GM12875 (cell line): ENCODE measurements around the gene LLPH.

Experiments used
- H3K4me3 ChIP-seq: one replicate; pipeline ENCODE4 v1.5.1; 2011; ENCODE audit warnings: low read depth, low read length, control low read depth
- CTCF ChIP-seq: IDR thresholded peaks from 2 replicates; pipeline ENCODE4 v1.5.1; 2011; ENCODE audit warnings: low read depth, mild to moderate bottlenecking, control low read depth, inconsistent platforms, low read length, moderate library complexity, borderline replicate concordance; ENCODE audit not compliant: insufficient read depth

LLPH gene

GRCh38 chr12:66066929-66067523 lies 63.5 kb downstream of the LLPH start:
- no peak overlapping the region for H3K4me3 ChIP-seq

More at GRCh38 chr12:66066929-66067523, 63.5 kb downstream of the LLPH start:
- TF ChIP-seq CTCF, result no peak
